Astrocyte of the spinal cord (primary cell): ENCODE data around the gene CDC42BPA.

ENCODE experiments used
- DNase-seq: peaks from one replicate; pipeline ENCODE4 v3.0.0; 2011; ENCODE audit warnings: low read depth, low spot score
- H3K4me3 ChIP-seq: 2 replicates; pipeline ENCODE4 v1.5.1; 2011; ENCODE audit warnings: low read depth, mild to moderate bottlenecking, low read length, moderate library complexity
- CTCF ChIP-seq: IDR thresholded peaks from 2 replicates; pipeline ENCODE4 v1.5.1; 2012; ENCODE audit warnings: low read depth, mild to moderate bottlenecking, low read length, inconsistent platforms
- in situ Hi-C: cut with HindIII; loops from 2 replicates; pipeline ENCODE4 v1.10.0; 2017; ENCODE audit warnings: low sequenced_read_pairs

The CDC42BPA gene

GRCh38 chr1:226981838-226982237, 336.5 kb downstream of the CDC42BPA start:
- no peak for DNase-seq
- TF ChIP-seq CTCF: no peak
- in situ Hi-C loops: no loop called here
- H3K4me3 ChIP-seq: no peak overlapping the region

- no peak for TF ChIP-seq CTCF
- in situ Hi-C loops: no loop called here
- no peak overlapping the region for H3K4me3 ChIP-seq
- DNase-seq: no peak
Observed at GRCh38 chr1:226981386-226981817, 336.9 kb downstream of the CDC42BPA start.

GRCh38 chr1:226980565-226981385, 337.5 kb downstream of the CDC42BPA start:
- DNase-seq: no peak
- in situ Hi-C loops: no loop called here
- TF ChIP-seq CTCF: no peak
- H3K4me3 ChIP-seq: no peak overlapping the region

- no peak for TF ChIP-seq CTCF
- DNase-seq: no peak
- no peak overlapping the region for H3K4me3 ChIP-seq
- in situ Hi-C loops: no loop called here
Observed at GRCh38 chr1:226980122-226980560, 338.2 kb downstream of the CDC42BPA start.

- in situ Hi-C loops: no loop called here
Observed at GRCh38 chr1:226979517-226980121, 338.7 kb downstream of the CDC42BPA start.

GRCh38 chr1:226979115-226979516, 339.2 kb downstream of the CDC42BPA start:
- no peak for DNase-seq
- no peak overlapping the region for H3K4me3 ChIP-seq
- in situ Hi-C loops: no loop called here
- no peak for TF ChIP-seq CTCF

More at GRCh38 chr1:226979517-226980121, 338.7 kb downstream of the CDC42BPA start:
- TF ChIP-seq CTCF: no peak
- no peak for DNase-seq
- no peak overlapping the region for H3K4me3 ChIP-seq
